Measurements from ENCODE around the gene POM121L2. TPM values are rescaled to one million over a fixed set of nuclear protein-coding genes. Genes with fewer than 3 reads are reported as not detected.

Gene POM121L2
- total RNA-seq, 1 donor from 2014 or later, result not detected

DNA sequence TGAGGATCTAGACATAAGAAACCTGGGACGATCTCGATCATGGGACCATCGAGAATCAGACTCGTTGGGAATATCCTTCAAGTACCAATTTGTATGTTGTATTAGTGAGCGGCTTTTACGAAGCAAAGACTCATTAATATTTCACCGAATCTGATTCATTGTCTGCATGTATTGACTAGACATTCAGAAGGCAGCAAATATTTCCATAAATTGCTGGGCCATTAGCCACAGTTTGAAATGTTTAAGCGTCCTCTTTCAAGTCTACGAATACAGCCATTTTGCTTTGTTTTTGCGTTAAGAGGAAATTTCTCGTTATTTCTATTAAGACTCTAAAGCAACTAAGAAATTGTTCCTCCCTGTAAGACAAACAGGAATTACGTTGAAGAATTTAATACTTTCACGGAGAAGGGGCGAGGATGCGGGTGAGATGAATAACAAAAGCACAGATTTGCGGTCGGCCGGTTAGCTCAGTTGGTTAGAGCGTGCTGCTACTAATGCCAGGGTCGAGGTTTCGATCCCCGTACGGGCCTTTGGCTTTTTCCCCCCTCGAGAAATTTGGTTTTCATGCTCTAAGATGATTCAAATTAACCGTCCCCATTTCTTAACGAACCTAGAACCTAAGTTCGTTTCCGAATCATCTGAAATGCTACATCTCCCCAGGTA lies 18.5 kb downstream of the POM121L2 start:
- Histone ChIP-seq H3K4me3 (no peak overlapping the region), H3K4me1 (no peaks in the 10 kb centered on the region), H3K27me3 (ENCODE audit: low read depth) (peaks cover 98% of the 10 kb centered on the region), H3K9me3 (no peaks in the 10 kb centered on the region), H3K27ac (no peak overlapping the region), H3K36me3 (no peaks in the 10 kb centered on the region)
- TF ChIP-seq, protein P1, sequence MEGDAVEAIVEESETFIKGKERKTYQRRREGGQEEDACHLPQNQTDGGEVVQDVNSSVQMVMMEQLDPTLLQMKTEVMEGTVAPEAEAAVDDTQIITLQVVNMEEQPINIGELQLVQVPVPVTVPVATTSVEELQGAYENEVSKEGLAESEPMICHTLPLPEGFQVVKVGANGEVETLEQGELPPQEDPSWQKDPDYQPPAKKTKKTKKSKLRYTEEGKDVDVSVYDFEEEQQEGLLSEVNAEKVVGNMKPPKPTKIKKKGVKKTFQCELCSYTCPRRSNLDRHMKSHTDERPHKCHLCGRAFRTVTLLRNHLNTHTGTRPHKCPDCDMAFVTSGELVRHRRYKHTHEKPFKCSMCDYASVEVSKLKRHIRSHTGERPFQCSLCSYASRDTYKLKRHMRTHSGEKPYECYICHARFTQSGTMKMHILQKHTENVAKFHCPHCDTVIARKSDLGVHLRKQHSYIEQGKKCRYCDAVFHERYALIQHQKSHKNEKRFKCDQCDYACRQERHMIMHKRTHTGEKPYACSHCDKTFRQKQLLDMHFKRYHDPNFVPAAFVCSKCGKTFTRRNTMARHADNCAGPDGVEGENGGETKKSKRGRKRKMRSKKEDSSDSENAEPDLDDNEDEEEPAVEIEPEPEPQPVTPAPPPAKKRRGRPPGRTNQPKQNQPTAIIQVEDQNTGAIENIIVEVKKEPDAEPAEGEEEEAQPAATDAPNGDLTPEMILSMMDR (IDR thresholded peaks at IDR 0.05), result no peak
- DNase-seq, result no peak
- intact Hi-C loops (cut with DNase I), result no loop called here
- no peak for ATAC-seq

DNA sequence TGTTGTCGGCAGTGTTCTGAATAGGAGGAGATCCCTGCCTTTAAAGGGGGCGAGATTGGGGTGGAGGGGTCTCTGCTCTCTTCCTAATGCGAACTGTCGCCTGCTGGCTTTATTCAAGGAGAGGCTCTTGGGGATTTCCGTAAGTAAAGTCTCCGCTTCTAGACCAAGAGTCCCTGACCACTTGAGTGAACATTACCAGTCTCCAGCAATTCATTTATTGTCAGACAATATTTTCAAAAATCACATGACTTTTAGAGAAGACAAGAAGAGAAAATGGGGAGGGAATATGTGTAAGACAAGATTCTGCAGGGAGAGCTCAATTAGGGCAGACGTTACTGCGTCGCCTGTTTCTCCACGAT lies 21.2 kb downstream of the POM121L2 start:
- DNase-seq, result no peak
- ATAC-seq, result no peak
- TF ChIP-seq, protein P1 (IDR thresholded peaks at IDR 0.05), result no peak
- H3K4me1 ChIP-seq, result no peaks in the 10 kb centered on the region
- no peak overlapping the region for H3K4me3 ChIP-seq
- intact Hi-C loops (cut with DNase I), result no loop called here
- peaks cover 100% of the 10 kb centered on the region for H3K27me3 ChIP-seq (ENCODE audit: low read depth)
- H3K9me3 ChIP-seq, result no peaks in the 10 kb centered on the region
- H3K27ac ChIP-seq, result no peak overlapping the region
- no peaks in the 10 kb centered on the region for H3K36me3 ChIP-seq

GRCh38 chr6:27290065-27290849 lies 21.8 kb downstream of the POM121L2 start:
- TF ChIP-seq, protein P1 (IDR thresholded peaks at IDR 0.05), result no peak
- peaks cover 100% of the 10 kb centered on the region for H3K27me3 ChIP-seq (ENCODE audit: low read depth)
- no peak for DNase-seq

DNA sequence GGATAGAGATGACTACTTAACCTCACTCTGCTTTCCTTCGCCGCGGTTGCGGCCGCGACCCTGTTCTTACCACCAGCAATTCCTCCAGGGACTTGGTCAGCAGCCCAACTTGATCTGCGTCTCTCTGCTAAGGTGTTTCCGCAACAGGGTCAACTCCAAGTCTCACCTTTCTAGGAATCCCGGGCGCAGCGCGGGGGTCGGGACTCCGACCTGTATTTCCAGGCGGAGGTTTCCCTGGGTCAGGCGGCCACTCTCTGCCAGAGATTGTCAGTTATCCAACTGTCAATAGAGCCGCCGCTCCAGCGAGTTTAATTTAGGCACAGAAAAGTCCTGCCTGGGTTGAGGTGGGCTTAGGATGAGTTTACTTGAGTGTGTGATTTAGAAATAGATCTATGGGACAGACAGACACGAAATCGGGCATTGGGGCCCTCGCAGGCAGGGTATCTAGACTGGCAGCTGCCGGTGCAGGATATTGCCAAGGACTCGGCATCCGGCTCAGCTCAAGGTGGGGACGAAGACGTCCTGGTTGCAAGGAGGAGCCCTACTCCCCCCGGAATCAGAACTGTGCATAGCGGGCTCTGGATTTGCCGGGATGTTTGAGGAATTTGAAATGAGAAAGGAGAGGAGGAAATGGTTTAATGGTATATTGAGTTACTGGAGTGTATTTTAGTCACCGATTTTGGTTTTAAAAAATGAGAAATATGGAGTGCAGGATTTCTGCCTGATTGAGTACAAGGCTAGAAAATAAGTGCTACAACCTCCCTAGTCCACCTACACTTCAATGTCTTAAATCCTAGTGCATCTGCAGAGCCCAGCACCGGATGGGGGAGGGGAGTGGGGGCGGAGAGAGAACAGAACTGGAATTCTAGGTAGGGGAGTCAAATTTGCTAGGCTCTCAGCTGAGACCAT lies 23.7 kb downstream of the POM121L2 start:
- Histone ChIP-seq H3K27me3 (ENCODE audit: low read depth) (peaks cover 100% of the 10 kb centered on the region), H3K4me3 (no peak overlapping the region), H3K4me1 (no peaks in the 10 kb centered on the region), H3K27ac (no peak overlapping the region), H3K9me3 (no peaks in the 10 kb centered on the region), H3K36me3 (no peaks in the 10 kb centered on the region)
- DNase-seq (no peak), ATAC-seq (no peak)
- TF ChIP-seq, protein P1 (IDR thresholded peaks at IDR 0.05), result no peak
- intact Hi-C loops (cut with DNase I), result no loop called here

More at GRCh38 chr6:27290065-27290849, 21.8 kb downstream of the POM121L2 start:
- no peaks in the 10 kb centered on the region for H3K9me3 ChIP-seq
- H3K4me3 ChIP-seq, result no peak overlapping the region
- intact Hi-C loops (cut with DNase I), result no loop called here
- no peak for ATAC-seq
- no peaks in the 10 kb centered on the region for H3K36me3 ChIP-seq
- H3K4me1 ChIP-seq, result no peaks in the 10 kb centered on the region
- H3K27ac ChIP-seq, result no peak overlapping the region

DNA sequence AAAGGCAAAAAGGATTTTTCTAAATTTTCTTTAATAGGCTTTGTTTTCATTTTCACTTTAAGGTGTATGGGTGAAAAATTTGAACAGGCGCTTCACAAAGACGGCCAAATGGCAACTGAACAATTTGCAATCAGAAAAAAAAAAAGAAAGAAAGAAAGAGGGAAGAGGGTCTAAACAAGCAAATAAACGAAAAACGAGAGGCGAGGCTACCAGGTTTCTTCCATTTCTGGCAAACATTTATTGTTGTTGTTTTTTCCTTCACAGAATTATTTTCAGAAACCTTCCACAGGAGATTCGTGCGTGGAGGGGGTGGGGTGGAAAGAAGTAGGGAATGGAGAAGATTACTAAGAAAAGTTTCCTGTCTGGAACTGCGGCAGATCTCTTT lies 24.3 kb downstream of the POM121L2 start:
- ATAC-seq (no peak), DNase-seq (no peak)
- intact Hi-C loops (cut with DNase I), result no loop called here
- Histone ChIP-seq H3K36me3 (no peaks in the 10 kb centered on the region), H3K27ac (no peak overlapping the region), H3K27me3 (ENCODE audit: low read depth) (peaks cover 100% of the 10 kb centered on the region), H3K4me1 (no peaks in the 10 kb centered on the region), H3K9me3 (no peaks in the 10 kb centered on the region), H3K4me3 (no peak overlapping the region)
- TF ChIP-seq, protein P1 (IDR thresholded peaks at IDR 0.05), result no peak

Data from lower lobe of right lung (tissue), 2 donors.